ENCODE results near the gene GPR27.

GPR27 gene

DNA sequence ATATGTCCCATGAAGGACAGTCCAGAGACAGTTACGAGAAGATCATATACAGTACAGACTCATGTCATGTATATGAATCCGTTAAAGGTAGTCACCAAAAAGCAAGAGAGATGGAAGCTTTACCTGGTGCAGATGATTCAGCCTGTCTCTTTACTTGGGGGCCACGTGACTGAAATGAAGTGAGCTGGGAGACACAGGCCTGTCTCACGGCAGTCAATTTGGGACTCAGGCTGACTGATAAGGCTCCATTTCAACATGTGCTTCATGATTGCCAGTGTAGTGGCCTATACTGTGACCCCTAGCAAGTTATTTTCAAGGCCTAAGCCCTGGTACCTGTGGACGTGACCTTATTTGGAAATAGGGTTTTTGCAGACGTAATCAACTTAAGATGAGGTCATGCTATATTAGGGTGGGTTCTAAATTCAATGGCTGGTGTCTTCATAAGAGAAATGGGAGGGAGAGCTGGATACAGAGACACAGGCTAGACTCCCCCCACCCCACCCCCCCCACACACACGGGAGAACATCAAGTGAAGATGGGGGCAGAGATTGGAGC lies 34.3 kb downstream of the GPR27 start:
- no peak for DNase-seq

DNA sequence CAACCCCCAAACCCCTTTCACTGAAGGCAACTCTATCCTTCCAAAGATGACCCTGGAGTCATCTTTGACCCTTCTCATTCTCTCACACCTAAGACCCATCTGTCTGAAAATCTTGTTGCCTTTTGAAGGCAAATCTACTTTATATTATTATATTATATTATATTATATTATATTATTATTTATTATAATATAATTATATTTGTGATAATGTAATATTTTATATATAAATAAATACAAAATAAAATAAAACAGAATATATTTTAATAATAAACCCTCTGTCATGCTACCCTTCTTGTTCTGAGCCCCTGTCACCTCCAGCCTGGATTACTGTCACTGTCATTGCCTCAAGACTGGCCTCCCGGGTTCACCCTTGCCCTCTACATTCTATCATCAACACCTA lies 36.3 kb downstream of the GPR27 start:
- DNase-seq = no peak

DNA sequence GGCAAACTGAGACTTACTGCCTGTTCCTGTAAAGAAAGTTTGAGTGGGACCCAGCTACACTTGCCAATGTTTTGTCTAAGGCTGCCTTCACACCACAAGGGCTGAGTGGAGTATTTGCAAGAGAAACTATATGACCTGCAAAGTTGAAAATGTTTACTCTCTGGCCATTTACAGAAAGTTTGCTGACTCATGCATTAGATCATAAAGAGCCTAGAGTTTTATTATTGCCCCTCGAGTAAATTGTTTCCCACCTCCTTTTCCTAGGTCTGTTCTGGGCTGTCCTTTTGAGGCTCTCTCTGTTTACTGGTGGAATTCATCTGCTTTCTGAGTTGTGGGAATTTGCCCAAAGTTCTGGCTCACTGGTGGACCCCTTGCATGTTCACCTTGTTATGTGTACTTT lies 38.0 kb downstream of the GPR27 start:
- no peak for DNase-seq

DNA sequence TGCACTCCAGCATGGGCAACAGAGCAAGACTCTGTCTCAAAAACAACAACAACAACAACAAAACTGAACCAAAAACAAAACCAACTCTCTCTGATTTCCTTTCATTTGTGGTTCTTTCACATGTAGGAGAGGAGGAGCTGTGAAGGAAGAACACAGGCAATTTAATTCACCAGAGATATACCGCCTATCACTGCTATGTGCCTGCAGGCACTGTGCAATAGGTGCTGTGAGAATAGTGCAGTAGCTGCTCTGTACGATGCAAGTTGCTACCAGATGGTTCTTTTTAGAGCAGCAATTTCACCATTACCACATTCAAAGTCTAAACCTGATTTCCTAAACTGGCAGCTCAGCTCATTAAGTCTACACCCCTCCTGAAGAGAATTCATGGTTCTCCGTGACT lies 42.6 kb downstream of the GPR27 start:
- no peak for DNase-seq

DNA sequence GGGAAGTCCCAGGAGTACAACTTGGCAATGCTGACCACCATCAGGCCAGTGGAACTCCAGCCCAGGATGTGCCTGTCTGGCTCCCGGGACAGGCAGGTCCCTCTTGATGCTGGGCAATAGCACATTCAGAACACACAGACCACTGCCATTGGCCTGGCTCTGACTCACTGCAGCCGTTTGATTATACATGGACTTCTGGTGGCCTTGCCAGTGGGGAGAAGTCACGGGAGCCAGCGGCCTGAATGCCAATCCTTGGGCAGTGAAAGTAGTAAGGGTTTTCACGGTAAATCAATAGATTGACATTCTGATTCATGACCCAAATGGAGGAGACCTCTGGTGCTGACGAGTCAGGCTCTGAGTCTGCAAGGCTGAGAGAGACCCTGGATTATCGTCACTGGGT lies 43.8 kb downstream of the GPR27 start:
- DNase-seq = no peak

DNA sequence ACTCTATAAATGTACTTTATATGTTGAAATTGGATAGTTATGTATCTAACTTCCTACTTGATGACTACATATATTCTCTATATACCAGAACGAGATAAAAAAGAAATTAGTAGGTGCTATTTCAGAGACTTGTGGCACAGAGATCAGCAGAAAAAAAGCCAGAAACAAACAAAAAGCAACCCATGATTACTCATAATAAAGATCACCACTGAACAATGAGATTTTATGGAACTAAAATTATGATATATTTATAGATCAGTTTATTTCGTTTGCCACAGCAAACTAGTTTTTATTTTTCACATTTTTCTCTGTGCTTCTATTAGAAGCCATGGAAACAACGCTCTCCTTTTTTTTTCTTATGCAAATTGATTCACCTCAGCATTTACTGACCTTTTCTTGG lies 46.4 kb downstream of the GPR27 start:
- no peak for DNase-seq

DNA sequence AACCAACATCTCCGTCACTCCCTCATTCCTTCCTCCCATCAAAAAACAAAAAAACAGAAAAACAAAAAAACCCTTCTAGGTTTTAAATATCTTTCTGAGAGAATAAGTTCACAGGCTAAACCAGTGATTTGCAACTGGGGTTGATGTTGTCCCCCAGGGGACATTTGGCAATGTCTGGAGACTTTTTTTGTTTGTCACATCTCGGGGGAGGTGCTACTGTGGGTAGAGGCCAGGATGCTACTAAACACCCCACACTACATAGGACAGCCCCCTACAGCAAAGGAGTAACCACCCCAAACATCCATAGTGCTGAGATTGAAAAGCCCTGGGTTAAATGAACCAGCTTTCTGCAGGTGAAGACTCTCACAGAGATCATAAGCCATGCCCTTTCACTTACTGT lies 48.3 kb downstream of the GPR27 start:
- no peak for DNase-seq

DNA sequence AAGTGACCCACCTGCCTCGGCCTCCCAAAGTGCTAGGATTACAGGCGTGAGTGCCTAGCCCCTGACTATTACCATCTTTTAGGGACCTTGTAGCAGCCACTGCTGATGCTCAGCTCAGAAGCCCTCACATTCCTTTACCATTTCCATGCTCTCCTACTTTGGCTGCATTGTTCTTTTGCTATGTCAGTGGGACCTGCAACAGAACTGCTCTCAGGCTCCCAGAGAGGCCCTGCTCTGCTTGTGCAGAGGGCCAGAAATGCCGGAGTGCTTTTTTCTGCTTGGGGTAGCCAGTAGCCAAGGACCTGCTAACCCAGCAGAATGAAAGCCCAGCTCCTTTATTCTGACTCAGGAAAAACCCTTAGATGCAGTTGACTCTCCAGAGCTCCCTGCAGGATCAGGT lies 49.6 kb downstream of the GPR27 start:
- no peak for DNase-seq

DNA sequence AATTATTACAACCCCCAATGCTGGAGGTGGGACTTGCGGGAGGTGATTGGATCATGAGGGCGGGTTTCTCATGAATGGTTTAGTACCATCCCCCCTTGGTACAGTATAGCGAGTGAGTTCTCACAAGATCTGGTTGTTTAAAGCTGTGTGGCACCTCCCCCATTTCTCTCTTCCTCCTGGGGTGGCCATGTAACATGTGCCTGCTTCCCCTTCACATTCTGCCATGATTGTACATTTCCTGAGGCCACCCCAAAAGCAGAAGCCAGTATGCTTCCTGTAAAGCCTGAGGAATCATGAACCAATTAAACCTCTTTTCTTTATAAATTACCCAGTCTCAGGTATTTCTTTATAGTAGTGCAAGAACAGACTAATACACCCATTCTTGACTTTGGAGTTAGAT lies 51.5 kb downstream of the GPR27 start:
- DNase-seq = peak; percentile 40

DNA sequence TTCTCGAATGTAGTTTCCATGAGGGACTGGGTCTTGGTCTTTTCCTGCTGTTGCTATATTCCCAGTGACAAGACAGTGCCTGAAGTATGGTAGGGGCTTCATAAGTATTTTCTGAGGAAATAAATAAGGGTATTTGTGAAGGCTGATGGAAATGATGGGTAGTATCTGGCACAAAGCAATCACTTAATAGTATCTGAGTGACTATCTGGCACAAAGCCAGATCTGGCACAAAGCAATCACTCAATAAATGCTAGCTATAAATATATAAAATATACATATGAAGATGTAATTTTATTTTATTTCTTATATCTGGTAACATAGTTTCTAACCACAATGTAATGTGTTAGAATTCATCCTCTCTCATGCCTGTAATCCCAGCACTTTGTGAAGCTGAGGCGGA lies 52.0 kb downstream of the GPR27 start:
- DNase-seq = no peak

Data from CD4-positive, alpha-beta T cell treated with Interferon gamma for 1 hour (primary cell).